Activated T-helper 2 cell treated with anti-CD3 and anti-CD28 coated beads, Interferon-gamma antibody, Interleukin-2, Interleukin-4, amounts not matched to agents 10 μg/mL and 5 μg/mL and 100 μg/mL, durations not matched to agents 14 hours and 24 hours and 36 hours (primary cell): ENCODE measurements around the gene ARL3. TPM values are rescaled to one million over a fixed set of nuclear protein-coding genes. Genes with fewer than 3 reads are reported as not detected.

Source experiments
- DNase-seq: peaks from one replicate; pipeline ENCODE4 v3.0.0; 2021; ENCODE audit warnings: low spot score
- H3K27ac Mint-ChIP-seq: one replicate; pipeline ENCODE4 v1.8.0; 2021; ENCODE audit warnings: mixed read lengths
- H3K27me3 Mint-ChIP-seq: one replicate; pipeline ENCODE4 v1.8.0; 2021; ENCODE audit warnings: low read depth, mixed read lengths
- H3K36me3 Mint-ChIP-seq: one replicate; pipeline ENCODE4 v1.8.0; 2021; ENCODE audit warnings: low read depth, mixed read lengths
- H3K4me1 Mint-ChIP-seq: one replicate; pipeline ENCODE4 v1.8.0; 2021; ENCODE audit warnings: low read depth, mixed read lengths
- H3K4me3 Mint-ChIP-seq: one replicate; pipeline ENCODE4 v1.8.0; 2021; ENCODE audit warnings: low read depth, mild to moderate bottlenecking, moderate library complexity, mixed read lengths
- H3K9me3 Mint-ChIP-seq: one replicate; pipeline ENCODE4 v1.8.0; 2021; ENCODE audit warnings: mixed read lengths
- intact Hi-C: fragments of 100-400 bp; cut with micrococcal nuclease; formaldehyde crosslinking; loops from one replicate; pipeline ENCODE4 v1.15.1; 2023
- total RNA-seq: library from RNA; stranded (reverse); gene quantifications from 2 replicates; pipeline ENCODE4 v1.2.3, GENCODE V29; 2022

The ARL3 gene
- total RNA-seq, 1 donor from 2014 or later: 12.2 TPM

- H3K4me3 Mint-ChIP-seq: no peak overlapping the region
- peaks cover 34% of the 10 kb centered on the region for H3K36me3 Mint-ChIP-seq
- H3K27ac Mint-ChIP-seq: no peak overlapping the region
- intact Hi-C loops: no loop called here
- no peak for DNase-seq
- no peaks in the 10 kb centered on the region for H3K9me3 Mint-ChIP-seq
- H3K27me3 Mint-ChIP-seq: no peaks in the 10 kb centered on the region
- peaks cover 17% of the 10 kb centered on the region for H3K4me1 Mint-ChIP-seq
Measured at GRCh38 chr10:102683736-102684135, 30.5 kb downstream of the ARL3 start.

- peaks cover 36% of the 10 kb centered on the region for H3K36me3 Mint-ChIP-seq
Measured at GRCh38 chr10:102682981-102683380, 31.2 kb downstream of the ARL3 start.

GRCh38 chr10:102682416-102682815, 31.8 kb downstream of the ARL3 start:
- Mint-ChIP-seq H3K27ac (peak overlapping the region; percentile 43), H3K4me1 (peaks cover 20% of the 10 kb centered on the region), H3K4me3 (no peak overlapping the region), H3K9me3 (no peaks in the 10 kb centered on the region), H3K27me3 (no peaks in the 10 kb centered on the region), H3K36me3 (peaks cover 30% of the 10 kb centered on the region)
- intact Hi-C loops: no loop called here
- no peak for DNase-seq

More at GRCh38 chr10:102682981-102683380, 31.2 kb downstream of the ARL3 start:
- no peak overlapping the region for H3K27ac Mint-ChIP-seq
- no peaks in the 10 kb centered on the region for H3K9me3 Mint-ChIP-seq
- peaks cover 20% of the 10 kb centered on the region for H3K4me1 Mint-ChIP-seq
- H3K4me3 Mint-ChIP-seq: no peak overlapping the region
- no peaks in the 10 kb centered on the region for H3K27me3 Mint-ChIP-seq
- DNase-seq: no peak
- intact Hi-C loops: no loop called here

GRCh38 chr10:102681696-102682095, 32.5 kb downstream of the ARL3 start:
- Mint-ChIP-seq H3K27me3 (no peaks in the 10 kb centered on the region), H3K4me3 (no peak overlapping the region), H3K4me1 (peaks cover 21% of the 10 kb centered on the region), H3K27ac (peak overlapping the region; percentile 65), H3K36me3 (peaks cover 32% of the 10 kb centered on the region), H3K9me3 (no peaks in the 10 kb centered on the region)
- intact Hi-C loops: no loop called here
- no peak for DNase-seq

DNA sequence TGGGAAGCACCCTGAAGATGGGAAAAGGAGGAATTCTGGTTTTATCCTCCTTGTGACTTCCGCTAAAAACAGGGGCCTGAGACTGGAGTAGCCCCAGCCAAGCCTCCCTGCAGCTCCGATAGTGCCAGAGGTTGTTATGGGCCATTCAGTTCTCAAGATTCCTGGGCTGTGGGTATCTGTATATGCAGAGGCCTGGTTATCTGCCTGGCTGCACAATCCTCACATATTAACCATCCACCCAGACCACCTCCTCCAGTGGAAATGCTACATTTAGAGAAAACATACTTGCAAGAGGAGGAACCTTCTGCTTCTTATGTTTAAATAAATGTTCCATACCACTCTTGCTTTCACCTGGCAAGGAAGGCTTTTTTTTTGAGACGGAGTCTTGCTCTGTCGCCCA, 34.6 kb downstream of the ARL3 start:
- intact Hi-C loops: no loop called here
- H3K27me3 Mint-ChIP-seq: no peaks in the 10 kb centered on the region
- H3K4me1 Mint-ChIP-seq: peaks cover 35% of the 10 kb centered on the region
- no peak overlapping the region for H3K27ac Mint-ChIP-seq
- no peaks in the 10 kb centered on the region for H3K9me3 Mint-ChIP-seq
- no peak overlapping the region for H3K4me3 Mint-ChIP-seq
- peaks cover 26% of the 10 kb centered on the region for H3K36me3 Mint-ChIP-seq
- DNase-seq: no peak

- H3K4me3 Mint-ChIP-seq: no peak overlapping the region
- no peak for DNase-seq
- no peaks in the 10 kb centered on the region for H3K9me3 Mint-ChIP-seq
- peaks cover 26% of the 10 kb centered on the region for H3K36me3 Mint-ChIP-seq
- H3K27me3 Mint-ChIP-seq: no peaks in the 10 kb centered on the region
- peaks cover 40% of the 10 kb centered on the region for H3K4me1 Mint-ChIP-seq
- intact Hi-C loops: no loop called here
- H3K27ac Mint-ChIP-seq: no peak overlapping the region
Measured at GRCh38 chr10:102678842-102679289, 35.3 kb downstream of the ARL3 start.

DNA sequence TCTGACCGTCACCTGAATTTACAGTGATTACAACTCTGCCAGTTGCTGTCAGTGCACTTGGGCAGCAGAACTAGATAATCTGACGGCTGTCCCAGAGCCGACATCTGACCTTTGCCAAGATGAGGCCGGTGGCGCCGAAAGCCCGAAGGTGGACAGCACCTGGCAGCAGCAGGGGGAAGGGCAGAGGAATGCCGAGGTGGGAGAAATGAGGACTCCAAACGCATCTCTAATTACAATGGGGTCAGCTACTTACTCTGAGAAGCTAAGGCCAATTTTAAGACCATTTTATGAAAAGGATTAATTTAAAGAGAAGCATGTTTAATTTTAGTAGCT, 36.2 kb downstream of the ARL3 start:
- DNase-seq: no peak
- intact Hi-C loops: no loop called here
- Mint-ChIP-seq H3K27me3 (no peaks in the 10 kb centered on the region), H3K4me1 (peaks cover 42% of the 10 kb centered on the region), H3K27ac (no peak overlapping the region), H3K36me3 (peaks cover 26% of the 10 kb centered on the region), H3K4me3 (no peak overlapping the region), H3K9me3 (no peaks in the 10 kb centered on the region)

DNA sequence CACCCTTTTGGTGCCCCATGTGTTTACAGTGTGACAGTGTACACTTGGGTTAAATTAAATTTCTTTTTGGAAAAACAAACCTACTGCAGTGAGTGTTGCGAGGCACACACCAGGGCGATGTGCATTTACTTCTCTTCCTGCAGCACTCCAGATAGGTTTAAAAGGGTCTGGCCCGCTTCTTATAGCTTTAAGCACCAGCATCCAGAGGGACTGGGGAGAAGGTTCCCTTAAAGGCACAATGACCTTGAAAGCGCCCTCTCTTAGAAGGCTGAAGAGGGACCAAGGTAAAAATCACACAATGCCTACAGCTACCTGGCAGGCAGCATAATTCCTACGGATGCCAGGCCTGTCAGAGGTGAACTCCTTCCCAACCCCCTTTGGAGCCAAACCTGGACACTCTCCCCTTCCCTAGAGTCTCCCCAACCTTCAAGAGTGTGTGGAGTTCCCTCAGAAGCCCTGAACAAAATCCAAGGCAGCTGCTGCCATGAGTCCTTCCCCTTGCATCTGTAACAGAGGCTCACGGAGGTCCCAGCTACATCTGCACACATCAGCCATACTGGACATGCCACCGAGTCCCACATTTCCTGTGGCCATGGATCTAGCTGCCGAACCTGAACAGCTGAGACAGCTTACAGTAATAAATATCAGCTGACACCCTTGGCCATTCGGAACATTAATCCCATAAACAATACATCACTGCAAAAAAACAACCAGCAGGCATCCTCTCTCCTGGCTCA, 36.7 kb downstream of the ARL3 start:
- Mint-ChIP-seq H3K4me3 (no peak overlapping the region), H3K27ac (no peak overlapping the region), H3K27me3 (no peaks in the 10 kb centered on the region), H3K9me3 (no peaks in the 10 kb centered on the region), H3K36me3 (peaks cover 26% of the 10 kb centered on the region), H3K4me1 (peaks cover 42% of the 10 kb centered on the region)
- no peak for DNase-seq
- intact Hi-C loops: no loop called here

- Mint-ChIP-seq H3K27me3 (no peaks in the 10 kb centered on the region), H3K4me1 (peaks cover 35% of the 10 kb centered on the region), H3K36me3 (peaks cover 18% of the 10 kb centered on the region), H3K9me3 (no peaks in the 10 kb centered on the region), H3K27ac (no peak overlapping the region), H3K4me3 (no peak overlapping the region)
- intact Hi-C loops: no loop called here
- DNase-seq: no peak
Measured at GRCh38 chr10:102676534-102677315, 37.5 kb downstream of the ARL3 start.

GRCh38 chr10:102675666-102676533, 38.3 kb downstream of the ARL3 start:
- Mint-ChIP-seq H3K9me3 (no peaks in the 10 kb centered on the region), H3K4me1 (peaks cover 30% of the 10 kb centered on the region), H3K36me3 (peaks cover 13% of the 10 kb centered on the region), H3K27me3 (no peaks in the 10 kb centered on the region), H3K4me3 (no peak overlapping the region), H3K27ac (no peak overlapping the region)
- no peak for DNase-seq
- intact Hi-C loops: loop anchor here (2.0 kb wide), 1 partner anchor 29 kb away; no protein-coding TSS in a partner anchor

- H3K9me3 Mint-ChIP-seq: no peaks in the 10 kb centered on the region
- peaks cover 28% of the 10 kb centered on the region for H3K4me1 Mint-ChIP-seq
- intact Hi-C loops: loop anchor here (2.0 kb wide), 1 partner anchor 28 kb away; no protein-coding TSS in a partner anchor
- no peak for DNase-seq
- H3K4me3 Mint-ChIP-seq: no peak overlapping the region
- peaks cover 7% of the 10 kb centered on the region for H3K36me3 Mint-ChIP-seq
- no peak overlapping the region for H3K27ac Mint-ChIP-seq
- H3K27me3 Mint-ChIP-seq: no peaks in the 10 kb centered on the region
Measured at GRCh38 chr10:102675011-102675665, 39.1 kb downstream of the ARL3 start.

- Mint-ChIP-seq H3K27ac (no peak overlapping the region), H3K4me3 (peak overlapping the region; percentile 18), H3K36me3 (peaks cover 6% of the 10 kb centered on the region), H3K9me3 (no peaks in the 10 kb centered on the region), H3K4me1 (peaks cover 28% of the 10 kb centered on the region), H3K27me3 (no peaks in the 10 kb centered on the region)
- DNase-seq: no peak
- intact Hi-C loops: loop anchor here (2.0 to 5.0 kb wide), 2 partner anchors 28 to 38 kb away; partner anchors contain the start of genes ARL3 and SFXN2
Measured at GRCh38 chr10:102674566-102674965, 39.6 kb downstream of the ARL3 start.
